T-helper 2 cell treated with Interferon-gamma antibody and Interleukin-4, amounts not matched to agents 5 μg/mL and 100 μg/mL, for 36 hours (primary cell): ENCODE data around the gene MRPL36.
"Not testable (repeated sequence)": the region's sequence is repeated elsewhere in the genome, so short reads cannot be mapped to it uniquely, and the experiment has no call there.

ENCODE experiments used
- DNase-seq: peaks from one replicate; pipeline ENCODE4 v3.0.0; 2021; ENCODE audit warnings: low spot score
- H3K27ac Mint-ChIP-seq: one replicate; pipeline ENCODE4 v1.8.0; 2021; ENCODE audit warnings: mild to moderate bottlenecking, mixed read lengths
- H3K27me3 Mint-ChIP-seq: one replicate; pipeline ENCODE4 v1.8.0; 2021; ENCODE audit warnings: low read depth, mixed read lengths
- H3K36me3 Mint-ChIP-seq: one replicate; pipeline ENCODE4 v1.8.0; 2021; ENCODE audit warnings: low read depth, mixed read lengths
- H3K4me1 Mint-ChIP-seq: one replicate; pipeline ENCODE4 v1.8.0; 2021; ENCODE audit warnings: low read depth, mixed read lengths
- H3K4me3 Mint-ChIP-seq: one replicate; pipeline ENCODE4 v1.8.0; 2022; ENCODE audit warnings: mild to moderate bottlenecking, moderate library complexity, mixed read lengths
- H3K9me3 Mint-ChIP-seq: one replicate; pipeline ENCODE4 v1.8.0; 2021; ENCODE audit warnings: mixed read lengths

Gene MRPL36

DNA sequence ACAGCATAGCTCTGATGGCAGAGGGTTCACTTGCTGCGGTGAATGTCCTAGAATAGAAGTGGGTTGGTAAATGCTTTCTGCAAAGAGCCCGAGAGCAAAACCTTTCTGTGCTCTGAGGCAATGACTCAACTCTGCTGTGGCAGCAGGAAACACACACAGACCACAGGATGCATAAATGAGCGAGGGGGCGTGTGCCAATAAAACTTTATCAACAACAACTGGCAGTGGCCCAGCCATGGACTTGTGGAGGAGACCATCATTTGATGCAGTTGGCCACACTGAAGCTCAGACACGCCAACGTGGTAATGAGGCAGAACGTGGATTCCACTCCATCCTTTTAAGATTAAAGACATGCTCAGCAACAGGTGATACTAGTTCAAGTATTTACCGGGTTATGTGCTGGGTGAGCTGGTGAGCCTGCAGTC is 6.8 kb downstream of the MRPL36 start:
- DNase-seq: peak; percentile 87
- Mint-ChIP-seq H3K36me3 (peaks cover 26% of the 10 kb centered on the region), H3K27me3 (no peaks in the 10 kb centered on the region)

DNA sequence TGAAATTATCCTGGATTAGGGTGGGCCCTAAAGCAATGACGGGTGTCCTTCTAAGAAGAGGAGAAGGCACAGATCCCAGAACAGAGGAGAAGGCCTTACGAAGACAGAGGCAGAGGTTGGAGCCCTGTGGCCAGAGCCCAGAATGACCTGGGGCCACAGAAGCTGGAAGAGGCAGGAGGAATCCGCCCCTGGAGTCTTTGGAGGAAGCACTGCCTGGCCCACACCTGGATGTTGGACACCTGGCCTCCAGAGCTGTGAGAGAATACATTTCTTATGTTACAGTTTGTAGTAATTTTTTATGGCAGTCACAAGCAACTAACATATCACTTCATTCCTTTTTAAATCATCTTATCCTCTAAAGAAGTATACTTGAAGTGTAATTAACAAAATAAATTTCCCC is 8.5 kb downstream of the MRPL36 start:
- no peaks in the 10 kb centered on the region for H3K9me3 Mint-ChIP-seq
- peaks cover 11% of the 10 kb centered on the region for H3K36me3 Mint-ChIP-seq
- H3K27ac Mint-ChIP-seq: peak overlapping the region; percentile 87
- no peak for DNase-seq
- peaks cover 53% of the 10 kb centered on the region for H3K4me1 Mint-ChIP-seq
- no peak overlapping the region for H3K4me3 Mint-ChIP-seq
- H3K27me3 Mint-ChIP-seq: no peaks in the 10 kb centered on the region

More for the DNA sequence above, 6.8 kb downstream of the MRPL36 start:
- peak overlapping the region; percentile 86 for H3K4me3 Mint-ChIP-seq
- H3K27ac Mint-ChIP-seq: peak overlapping the region; percentile 87
- H3K9me3 Mint-ChIP-seq: no peaks in the 10 kb centered on the region
- peaks cover 55% of the 10 kb centered on the region for H3K4me1 Mint-ChIP-seq

DNA sequence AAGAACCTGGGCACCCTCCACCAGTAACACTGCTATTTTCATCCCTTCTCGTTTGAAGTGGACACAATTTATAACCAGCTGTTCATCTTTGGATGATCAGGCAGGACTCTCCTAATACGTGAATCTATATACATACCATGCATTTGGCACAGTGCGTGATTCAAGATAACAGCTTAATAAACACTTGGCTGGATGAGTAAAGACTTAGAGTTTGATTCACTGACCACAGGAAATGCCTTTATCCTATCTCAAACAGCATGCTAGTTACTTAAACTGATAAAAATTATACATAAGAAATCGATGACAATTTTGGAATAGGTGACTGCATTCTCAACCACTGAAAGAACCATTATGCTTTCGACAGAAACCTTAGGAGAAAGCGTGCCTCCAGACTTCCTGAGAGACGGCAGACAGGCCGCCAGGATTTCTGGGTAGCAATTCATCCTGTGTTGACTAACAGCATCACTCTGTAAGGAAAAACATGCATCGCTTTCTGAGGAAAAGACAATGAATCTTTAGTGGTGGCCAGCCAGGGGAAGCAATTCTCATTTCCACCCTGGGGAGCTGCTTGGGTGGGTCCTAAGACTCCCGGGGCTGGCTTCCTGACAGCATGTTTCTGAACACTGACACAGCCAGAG is 9.7 kb downstream of the MRPL36 start:
- H3K4me1 Mint-ChIP-seq: peaks cover 50% of the 10 kb centered on the region
- H3K27ac Mint-ChIP-seq: no peak overlapping the region
- H3K9me3 Mint-ChIP-seq: no peaks in the 10 kb centered on the region
- peaks cover 6% of the 10 kb centered on the region for H3K36me3 Mint-ChIP-seq
- peak overlapping the region; percentile 51 for H3K4me3 Mint-ChIP-seq
- no peaks in the 10 kb centered on the region for H3K27me3 Mint-ChIP-seq
- DNase-seq: no peak

DNA sequence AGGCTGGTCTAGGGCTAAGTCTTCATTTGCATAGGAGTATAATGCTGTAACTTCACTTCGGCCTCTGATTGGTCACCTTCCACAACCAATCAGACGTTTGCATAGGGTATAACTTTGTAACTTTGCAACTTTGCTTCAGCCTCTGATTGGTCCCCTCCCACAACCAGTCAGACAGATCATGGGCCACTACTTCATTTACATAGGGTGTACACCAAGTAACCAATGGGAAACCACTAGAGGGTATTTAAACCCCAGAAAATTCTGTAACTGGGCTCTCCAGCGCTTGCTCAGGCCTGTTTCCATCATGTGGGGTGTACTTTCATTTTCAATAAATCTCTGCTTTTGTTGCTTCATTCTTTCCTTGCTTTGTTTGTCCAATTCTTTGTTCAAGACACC is 10.2 kb downstream of the MRPL36 start:
- not testable (repeated sequence) for H3K9me3 Mint-ChIP-seq, H3K27ac Mint-ChIP-seq, H3K27me3 Mint-ChIP-seq, H3K36me3 Mint-ChIP-seq
- peaks cover 50% of the 10 kb centered on the region for H3K4me1 Mint-ChIP-seq
- H3K4me3 Mint-ChIP-seq: peak overlapping the region; percentile 51
- peak; percentile 21 for DNase-seq

DNA sequence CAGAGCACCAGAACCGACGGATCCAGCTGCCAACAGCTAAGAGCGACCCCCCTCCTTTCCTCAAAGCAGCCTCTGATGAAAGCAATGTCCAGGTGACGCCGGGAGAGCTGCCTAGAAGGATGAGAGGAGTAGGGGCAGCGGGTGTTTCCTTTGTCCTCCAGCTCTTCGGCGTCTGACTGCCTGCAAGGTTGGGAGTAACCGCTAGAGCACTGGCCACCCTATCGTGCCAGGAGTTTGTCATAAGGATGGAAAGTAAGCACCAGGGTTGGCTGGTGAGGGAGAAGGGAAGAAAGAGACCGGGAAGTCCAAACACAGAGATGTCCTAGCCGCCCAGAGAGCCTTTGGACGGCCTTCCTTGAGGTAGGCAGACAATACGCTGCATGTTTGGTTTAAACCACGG is 10.8 kb downstream of the MRPL36 start:
- H3K27ac Mint-ChIP-seq: no peak overlapping the region
- no peak for DNase-seq
- H3K36me3 Mint-ChIP-seq: peaks cover 6% of the 10 kb centered on the region
- H3K4me1 Mint-ChIP-seq: peaks cover 49% of the 10 kb centered on the region
- no peak overlapping the region for H3K4me3 Mint-ChIP-seq
- no peaks in the 10 kb centered on the region for H3K9me3 Mint-ChIP-seq
- H3K27me3 Mint-ChIP-seq: peaks cover under 1% of the 10 kb centered on the region

DNA sequence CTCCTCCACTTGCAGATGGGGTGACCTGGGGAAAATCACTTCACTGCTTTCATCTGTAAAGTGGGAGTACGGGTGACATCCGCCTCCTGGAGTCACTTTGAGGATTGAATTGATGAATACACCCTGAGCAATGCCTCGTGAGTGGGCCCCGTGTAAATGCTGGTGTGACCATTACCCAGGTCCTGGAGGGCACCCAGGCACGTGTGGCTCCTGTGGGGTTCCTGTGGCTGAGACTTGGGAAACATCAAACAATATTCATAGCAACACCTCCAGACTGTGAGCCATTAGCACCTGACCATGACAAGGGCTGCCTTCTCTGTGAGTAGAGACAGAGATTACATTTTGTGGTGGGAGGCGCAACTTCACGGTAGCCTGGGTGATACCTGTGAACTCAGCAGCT is 11.4 kb downstream of the MRPL36 start:
- no peaks in the 10 kb centered on the region for H3K9me3 Mint-ChIP-seq
- no peak overlapping the region for H3K27ac Mint-ChIP-seq
- H3K4me1 Mint-ChIP-seq: peaks cover 44% of the 10 kb centered on the region
- H3K4me3 Mint-ChIP-seq: no peak overlapping the region
- peaks cover 6% of the 10 kb centered on the region for H3K36me3 Mint-ChIP-seq
- no peak for DNase-seq
- H3K27me3 Mint-ChIP-seq: peaks cover 2% of the 10 kb centered on the region

DNA sequence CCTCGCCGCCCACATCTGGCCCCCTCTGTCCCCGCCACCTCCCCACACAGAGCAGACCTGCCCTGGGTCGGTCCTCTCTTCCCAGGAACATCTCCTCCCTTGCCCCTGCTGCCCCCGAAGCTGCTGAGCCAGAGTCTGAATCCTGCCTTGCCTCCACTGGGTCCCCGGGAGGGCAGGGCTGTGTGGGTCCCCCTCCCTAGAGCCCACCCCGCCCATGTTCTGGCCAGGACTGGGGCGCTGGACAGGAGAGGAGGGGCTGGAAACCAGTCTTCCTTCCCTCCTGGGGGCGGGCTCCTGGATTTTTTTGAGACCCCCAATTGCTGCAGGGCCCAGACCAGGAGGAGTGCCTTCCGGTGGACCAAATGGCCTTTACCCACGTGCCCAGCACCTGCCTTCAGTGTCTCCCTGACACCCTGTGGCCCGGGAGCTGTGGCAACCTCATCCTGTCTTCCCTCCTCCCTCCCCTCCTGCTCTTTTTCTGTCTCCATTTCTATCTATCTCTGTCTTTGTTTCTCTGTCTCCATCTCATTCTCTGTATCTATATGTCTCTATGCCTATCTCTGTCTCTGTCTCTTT is 12.1 kb downstream of the MRPL36 start:
- Mint-ChIP-seq H3K4me1 (peaks cover 39% of the 10 kb centered on the region), H3K27me3 (peaks cover 2% of the 10 kb centered on the region), H3K4me3 (no peak overlapping the region)

DNA sequence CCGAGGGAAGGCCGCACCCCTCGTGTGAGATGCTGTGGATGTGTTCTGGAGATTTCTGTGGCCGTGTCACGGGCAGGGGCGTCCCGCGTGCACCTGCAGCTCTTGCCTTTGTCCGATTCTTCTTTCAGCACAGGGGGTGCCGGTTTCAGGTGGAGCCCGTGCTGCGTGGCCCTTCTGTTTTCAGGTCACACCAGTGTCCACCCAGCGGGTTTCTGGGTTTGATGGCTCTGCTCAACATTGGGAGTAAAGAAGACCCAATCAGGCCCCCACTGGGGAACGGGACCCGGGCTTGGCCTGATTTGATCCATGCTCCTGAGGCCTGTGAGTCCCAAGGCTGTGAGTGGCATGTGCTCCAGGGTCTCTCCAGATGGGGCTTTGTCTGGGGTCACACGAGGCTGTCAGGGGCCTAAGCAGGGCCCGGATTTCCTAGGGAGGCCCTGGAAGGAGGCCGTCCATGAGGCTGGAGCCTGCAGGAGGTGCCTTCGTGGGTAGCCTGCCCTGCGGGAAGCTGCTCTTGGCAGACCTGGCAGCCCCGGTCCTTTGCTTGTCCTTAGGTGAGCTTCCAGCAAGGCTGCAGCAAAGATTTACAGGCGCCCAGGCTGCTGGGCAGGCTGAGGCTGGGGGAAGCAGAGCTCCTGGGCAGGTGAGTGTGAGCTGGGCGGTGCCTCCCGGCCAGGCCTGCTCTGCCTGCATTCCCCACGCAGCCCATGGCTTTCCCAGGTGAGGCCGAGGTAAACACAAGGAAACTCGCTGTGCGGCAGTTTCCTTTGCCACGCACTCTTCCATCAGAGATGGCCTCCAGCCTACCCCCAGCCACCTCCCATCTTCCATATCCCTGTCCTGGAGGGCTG is 12.8 kb downstream of the MRPL36 start:
- H3K4me1 Mint-ChIP-seq: peaks cover 32% of the 10 kb centered on the region
- no peak overlapping the region for H3K27ac Mint-ChIP-seq
- no peaks in the 10 kb centered on the region for H3K9me3 Mint-ChIP-seq
- DNase-seq: no peak
- peaks cover 2% of the 10 kb centered on the region for H3K27me3 Mint-ChIP-seq
- H3K4me3 Mint-ChIP-seq: no peak overlapping the region
- peaks cover 1% of the 10 kb centered on the region for H3K36me3 Mint-ChIP-seq

More for the DNA sequence above, 12.1 kb downstream of the MRPL36 start:
- no peaks in the 10 kb centered on the region for H3K9me3 Mint-ChIP-seq
- no peak overlapping the region for H3K27ac Mint-ChIP-seq
- no peak for DNase-seq
- peaks cover 1% of the 10 kb centered on the region for H3K36me3 Mint-ChIP-seq

DNA sequence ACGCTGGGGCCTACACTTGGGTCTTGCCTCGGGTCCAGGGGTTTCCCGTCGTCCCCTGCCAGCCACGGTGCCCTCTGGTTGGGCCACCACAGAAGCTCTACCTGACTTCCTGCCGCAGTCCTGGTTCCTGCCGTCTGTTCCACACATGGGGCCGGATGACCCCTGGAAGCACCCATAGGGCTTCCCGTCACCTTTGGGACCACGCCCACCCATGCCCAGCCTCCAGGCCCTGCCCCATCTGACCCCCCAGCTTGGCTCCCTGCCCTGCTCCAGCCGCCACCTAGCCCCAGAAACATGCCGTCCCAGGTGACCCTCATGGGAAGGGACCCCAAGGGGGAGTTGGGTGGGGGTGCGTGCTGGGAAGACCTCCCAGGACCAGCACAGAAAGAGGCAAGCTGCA is 13.7 kb downstream of the MRPL36 start:
- DNase-seq: no peak
- H3K27ac Mint-ChIP-seq: no peak overlapping the region
- peaks cover 1% of the 10 kb centered on the region for H3K36me3 Mint-ChIP-seq
- H3K4me3 Mint-ChIP-seq: no peak overlapping the region
- peaks cover 2% of the 10 kb centered on the region for H3K27me3 Mint-ChIP-seq
- H3K4me1 Mint-ChIP-seq: peaks cover 25% of the 10 kb centered on the region
- H3K9me3 Mint-ChIP-seq: no peaks in the 10 kb centered on the region

DNA sequence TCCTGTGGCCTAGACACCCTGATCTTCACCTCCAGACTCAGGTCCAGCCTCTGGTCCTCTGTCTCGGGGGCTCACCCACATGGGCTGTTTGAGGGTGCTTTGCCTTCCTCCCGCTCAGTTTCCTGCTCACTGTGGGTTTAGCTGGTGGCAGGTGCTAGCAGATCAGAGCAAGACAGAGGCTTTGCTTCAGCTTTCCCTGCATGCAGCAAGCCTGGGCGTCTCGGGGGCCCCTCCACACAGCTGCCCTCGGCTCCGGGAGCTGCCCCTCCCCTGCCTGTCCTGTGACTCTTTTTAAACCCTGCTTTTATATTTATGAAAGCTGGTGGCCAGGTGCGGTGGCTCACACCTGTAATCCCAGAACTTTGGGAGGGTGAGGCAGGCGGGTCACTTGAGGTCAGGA is 14.6 kb downstream of the MRPL36 start:
- no peak overlapping the region for H3K4me3 Mint-ChIP-seq
- peaks cover 19% of the 10 kb centered on the region for H3K4me1 Mint-ChIP-seq
- peaks cover 1% of the 10 kb centered on the region for H3K36me3 Mint-ChIP-seq
- peaks cover 2% of the 10 kb centered on the region for H3K27me3 Mint-ChIP-seq
- H3K9me3 Mint-ChIP-seq: no peaks in the 10 kb centered on the region
- H3K27ac Mint-ChIP-seq: no peak overlapping the region
- no peak for DNase-seq

DNA sequence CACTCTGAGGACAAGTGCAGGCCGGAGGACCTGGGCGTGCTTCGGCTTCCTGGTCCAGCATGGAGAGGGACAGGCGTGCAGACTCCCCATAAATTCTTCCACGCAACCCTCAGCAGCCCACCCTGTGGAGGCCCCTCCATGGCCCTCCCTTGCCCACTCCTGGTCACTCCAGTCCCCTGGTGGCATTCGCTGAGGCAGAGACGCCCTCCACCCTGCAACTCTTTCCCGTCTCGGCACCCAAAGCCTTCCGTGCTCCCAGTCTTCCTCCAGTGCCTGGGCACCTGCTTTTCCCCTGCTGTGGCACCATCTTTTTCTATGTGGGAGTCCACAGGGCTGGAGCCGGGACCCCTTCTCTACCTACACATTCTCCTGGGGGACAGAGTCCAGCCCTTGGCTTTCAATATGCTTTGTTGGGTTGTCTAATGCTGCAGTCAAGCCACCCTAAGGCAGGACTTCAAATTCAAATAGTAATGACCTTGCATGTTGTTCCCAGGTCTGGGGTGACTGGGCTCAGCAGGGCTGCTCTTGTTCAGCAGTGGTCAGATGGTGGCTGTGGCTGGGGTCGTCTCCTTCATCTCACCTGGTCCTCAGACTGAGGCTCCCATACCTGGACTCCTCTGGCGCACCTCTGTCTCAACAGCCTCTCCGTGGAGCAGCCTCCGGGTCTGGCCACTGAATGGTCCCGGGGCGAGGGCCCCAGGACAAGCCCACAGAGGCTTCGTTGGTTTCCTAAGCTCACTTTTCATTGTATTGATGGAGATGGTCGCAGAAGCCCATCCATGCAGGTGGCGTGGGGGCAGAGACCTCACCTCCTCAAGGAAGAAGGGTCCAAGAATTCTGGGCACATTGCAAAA is 15.2 kb downstream of the MRPL36 start:
- no peaks in the 10 kb centered on the region for H3K9me3 Mint-ChIP-seq
- H3K4me3 Mint-ChIP-seq: no peak overlapping the region
- no peak for DNase-seq
- H3K36me3 Mint-ChIP-seq: no peaks in the 10 kb centered on the region
- H3K27ac Mint-ChIP-seq: no peak overlapping the region
- H3K27me3 Mint-ChIP-seq: peaks cover 2% of the 10 kb centered on the region
- H3K4me1 Mint-ChIP-seq: peaks cover 12% of the 10 kb centered on the region

DNA sequence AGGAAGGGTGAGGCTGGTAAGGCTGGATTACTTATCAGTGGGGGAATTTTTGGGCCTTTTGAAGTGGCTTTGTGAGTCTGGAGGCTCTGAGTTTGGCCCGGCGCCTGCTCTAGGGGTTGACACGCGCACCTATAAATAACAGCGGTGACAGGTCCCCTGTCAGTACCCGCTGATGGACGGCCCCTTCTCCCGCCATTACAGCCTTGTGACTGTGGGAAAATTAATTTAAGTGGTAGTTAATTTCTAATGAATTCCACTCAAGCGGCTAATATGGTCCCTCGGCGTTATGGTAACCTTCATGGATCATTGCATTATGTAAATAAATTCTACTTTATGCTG is 16.5 kb downstream of the MRPL36 start:
- H3K4me1 Mint-ChIP-seq: peaks cover 4% of the 10 kb centered on the region
- H3K27ac Mint-ChIP-seq: no peak overlapping the region
- no peaks in the 10 kb centered on the region for H3K36me3 Mint-ChIP-seq
- H3K27me3 Mint-ChIP-seq: peaks cover 2% of the 10 kb centered on the region
- DNase-seq: no peak
- H3K9me3 Mint-ChIP-seq: no peaks in the 10 kb centered on the region
- no peak overlapping the region for H3K4me3 Mint-ChIP-seq

DNA sequence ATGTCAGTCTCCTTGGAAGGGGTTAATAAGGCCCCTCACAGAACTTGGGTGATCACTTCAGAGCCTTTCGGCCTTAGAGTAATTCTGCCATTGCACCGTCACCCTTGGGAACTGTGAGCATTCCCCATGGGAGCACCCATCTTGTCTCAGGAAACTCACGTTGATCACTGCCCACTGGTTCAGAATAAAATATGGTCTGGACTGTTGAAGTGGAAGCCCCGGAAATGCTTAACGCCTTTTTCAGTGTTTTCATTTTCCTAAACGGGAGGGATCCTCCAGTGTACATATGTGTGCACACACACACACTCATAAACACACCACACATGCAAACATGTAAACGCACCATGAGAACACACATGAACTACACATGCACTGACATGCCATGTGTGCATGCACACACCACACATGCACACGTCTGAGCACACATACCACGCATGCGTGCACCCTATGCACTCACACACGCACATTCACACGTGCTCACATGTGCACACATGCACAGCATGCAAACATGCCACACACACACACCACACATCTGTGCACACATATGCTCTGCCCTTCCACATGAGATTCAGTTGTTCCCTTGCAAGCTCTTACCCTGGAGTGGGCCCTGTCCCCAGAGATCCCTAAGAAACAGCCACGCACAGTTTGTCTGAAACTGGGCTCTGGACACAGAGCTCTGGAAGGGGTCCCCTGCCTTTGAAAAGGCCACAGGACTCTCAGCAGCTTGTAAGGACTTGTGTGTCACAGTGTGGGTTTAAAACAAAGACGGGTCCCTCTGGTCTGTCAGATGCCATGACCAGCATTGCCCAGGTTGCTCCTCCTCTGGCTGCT is 17.0 kb downstream of the MRPL36 start:
- Mint-ChIP-seq H3K27me3 (peaks cover 2% of the 10 kb centered on the region), H3K4me1 (peaks cover 1% of the 10 kb centered on the region), H3K9me3 (no peaks in the 10 kb centered on the region), H3K4me3 (no peak overlapping the region), H3K36me3 (no peaks in the 10 kb centered on the region), H3K27ac (no peak overlapping the region)
- no peak for DNase-seq
